OCI-LY7 (cell line): ENCODE data around the gene WWOX. TPM values are rescaled to one million over a fixed set of nuclear protein-coding genes. Genes with fewer than 3 reads are reported as not detected.

ENCODE experiments used
- BruUV-seq: library from RNA; stranded (reverse); fragments of 400-500 nt; replicated peaks from 2 replicates; lab custom pipeline; 2021; lab: Mats Ljungman, UMichigan
- CTCF ChIA-PET: fragments of 300-600 bp; sonication (Branson Sonifier 250); formaldehyde crosslinking; loops from one replicate; lab custom pipeline; 2022; ENCODE audit warnings: antibody characterized with exemption; ENCODE audit not compliant: unreplicated experiment; lab: Charles Lee
- POLR2A ChIA-PET: fragments of 300-600 bp; sonication (Branson Sonifier 250); formaldehyde crosslinking; loops from one replicate; lab custom pipeline; 2022; ENCODE audit warnings: antibody characterized with exemption; lab: Charles Lee
- DNase-seq: peaks from one replicate; pipeline ENCODE4 v3.0.0-alpha.2; 2015; ENCODE audit warnings: low spot score
- H2AFZ ChIP-seq: fragments of 200-600 bp; sonication (generic), shearing (Covaris generic); 2 replicates; pipeline ENCODE4 v1.6.1; 2014; ENCODE audit warnings: mild to moderate bottlenecking, antibody characterized with exemption, low read length, moderate library complexity
- H3K27ac ChIP-seq: fragments of 200-600 bp; sonication (generic); 2 replicates; pipeline ENCODE4 v1.5.1; 2014; ENCODE audit warnings: mixed run types, low read depth, mild to moderate bottlenecking, moderate library complexity, low read length, inconsistent platforms; ENCODE audit not compliant: poor library complexity, severe bottlenecking
- H3K36me3 ChIP-seq: fragments of 200-600 bp; sonication (generic); 2 replicates; pipeline ENCODE4 v1.6.1; 2014; ENCODE audit warnings: mild to moderate bottlenecking, antibody characterized with exemption, low read length, moderate library complexity, mixed read lengths; ENCODE audit not compliant: insufficient read depth
- H3K4me1 ChIP-seq: fragments of 200-600 bp; sonication (generic); 2 replicates; pipeline ENCODE4 v1.5.1; 2014; ENCODE audit warnings: mild to moderate bottlenecking, low read length; ENCODE audit not compliant: insufficient read depth, poor library complexity, severe bottlenecking
- H3K4me2 ChIP-seq: fragments of 200-600 bp; sonication (generic); 2 replicates; pipeline ENCODE4 v1.6.1; 2014; ENCODE audit warnings: mild to moderate bottlenecking, low read length
- H3K4me3 ChIP-seq: fragments of 200-600 bp; sonication (generic); 2 replicates; pipeline ENCODE4 v1.5.1; 2014; ENCODE audit warnings: mild to moderate bottlenecking, low read depth, low read length; ENCODE audit not compliant: poor library complexity, severe bottlenecking
- H3K79me2 ChIP-seq: fragments of 200-600 bp; sonication (generic); 2 replicates; pipeline ENCODE4 v1.6.1; 2016; ENCODE audit warnings: low read depth, mild to moderate bottlenecking, low read length, moderate library complexity, mixed read lengths; ENCODE audit not compliant: insufficient read depth
- H3K9me2 ChIP-seq: fragments of 200-600 bp; sonication (generic); 2 replicates; pipeline ENCODE4 v1.6.1; 2016; ENCODE audit warnings: mild to moderate bottlenecking, low read length, mixed read lengths; ENCODE audit not compliant: insufficient read depth
- H3K9me3 ChIP-seq: fragments of 200-600 bp; sonication (generic); 2 replicates; pipeline ENCODE4 v1.6.1; 2014; ENCODE audit warnings: mild to moderate bottlenecking, mixed run types, low read length, mixed read lengths
- H4K20me1 ChIP-seq: fragments of 200-600 bp; sonication (generic); 2 replicates; pipeline ENCODE4 v1.6.1; 2014; ENCODE audit warnings: mild to moderate bottlenecking, antibody characterized with exemption, low read length, moderate library complexity, mixed read lengths; ENCODE audit not compliant: insufficient read depth
- CTCF ChIP-seq: fragments of 200-600 bp; sonication (generic); conservative IDR thresholded peaks from 2 replicates; pipeline ENCODE4 v1.5.1; 2014; ENCODE audit warnings: mild to moderate bottlenecking, antibody characterized with exemption, low read length, moderate library complexity, mixed read lengths
- EZH2phosphoT487 ChIP-seq: fragments of 200-600 bp; sonication (generic); IDR thresholded peaks from 2 replicates; pipeline ENCODE4 v1.6.1; 2018; ENCODE audit warnings: low read depth, borderline replicate concordance, mild to moderate bottlenecking, mixed run types, antibody characterized with exemption, low read length, moderate library complexity, mixed read lengths
- intact Hi-C: fragments of 100-400 bp; cut with micrococcal nuclease; formaldehyde crosslinking; loops from one replicate; pipeline ENCODE4 v1.10.0; 2022; ENCODE audit not compliant: unreplicated experiment
- total RNA-seq, 2 experiments: library from RNA; depleted of rRNA in 1 of 2; stranded (reverse); fragments of >200 nt in 1 of 2; shearing (Covaris generic) in 1 of 2; gene quantifications; 2 replicates each; pipeline ENCODE4 v1.2.3, GENCODE V29; 2014 to 2022

The WWOX gene
- total RNA-seq, 2 experiments from 2014 or later: 40.2 to 47.6 TPM

- Histone ChIP-seq H3K4me1 (no peaks in the 10 kb centered on the region), H2AFZ (no peak overlapping the region), H3K9me2 (no peaks in the 10 kb centered on the region), H3K79me2 (no peaks in the 10 kb centered on the region), H4K20me1 (no peaks in the 10 kb centered on the region), H3K27ac (no peak overlapping the region), H3K4me3 (no peak overlapping the region), H3K4me2 (no peak overlapping the region), H3K36me3 (no peaks in the 10 kb centered on the region), H3K9me3 (no peaks in the 10 kb centered on the region)
- no peak for DNase-seq
- no TSS peak for BruUV-seq
- ChIA-PET CTCF (interaction anchor here (0.6 kb wide), 1 partner anchor 14 kb away, joined by 6 read pairs; no protein-coding TSS in a partner anchor), POLR2A (interaction anchor here (0.6 kb wide), 2 partner anchors 11 to 401 kb away, joined by 3 to 6 read pairs; no protein-coding TSS in a partner anchor)
- TF ChIP-seq CTCF (no peak), EZH2phosphoT487 (no peak)
- intact Hi-C loops: no loop called here
These were observed 1076.0 kb downstream of the WWOX start for GRCh38 chr16:79175286-79176057.

DNA sequence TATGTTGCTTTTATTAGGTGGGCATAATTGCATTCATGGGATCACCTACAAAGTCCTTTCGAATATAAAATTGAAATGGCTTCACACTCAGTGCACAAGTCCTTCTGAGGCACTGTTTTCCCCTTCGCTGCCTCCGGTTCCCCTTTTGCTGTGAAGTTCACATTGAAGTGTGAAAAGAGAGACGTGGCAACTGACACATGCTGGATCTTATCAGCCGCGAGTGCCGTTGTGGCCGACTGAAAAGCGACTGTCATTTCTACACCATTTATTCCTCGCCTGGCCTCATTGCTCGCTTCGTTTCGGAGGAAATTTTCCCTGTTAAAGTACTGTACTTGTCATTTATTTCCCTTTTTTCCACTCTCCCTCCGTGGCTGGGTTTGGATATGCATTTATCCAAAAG, 1077.6 kb downstream of the WWOX start:
- no peak for TF ChIP-seq CTCF
- no peak for TF ChIP-seq EZH2phosphoT487

GRCh38 chr16:79181419-79181818, 1082.0 kb downstream of the WWOX start:
- Histone ChIP-seq H3K79me2 (no peaks in the 10 kb centered on the region), H3K36me3 (no peaks in the 10 kb centered on the region), H4K20me1 (no peaks in the 10 kb centered on the region), H3K4me3 (no peak overlapping the region), H2AFZ (no peak overlapping the region), H3K4me2 (no peak overlapping the region), H3K9me3 (no peaks in the 10 kb centered on the region), H3K27ac (no peak overlapping the region), H3K9me2 (no peaks in the 10 kb centered on the region), H3K4me1 (no peaks in the 10 kb centered on the region)
- BruUV-seq: no TSS peak
- CTCF ChIA-PET: no interaction called here
- TF ChIP-seq EZH2phosphoT487: no peak
- TF ChIP-seq CTCF: no peak
- intact Hi-C loops: no loop called here
- DNase-seq: no peak
- POLR2A ChIA-PET: no interaction called here

More for the DNA sequence above, 1077.6 kb downstream of the WWOX start:
- Histone ChIP-seq H3K36me3 (no peaks in the 10 kb centered on the region), H4K20me1 (no peaks in the 10 kb centered on the region), H3K79me2 (no peaks in the 10 kb centered on the region), H3K9me2 (no peaks in the 10 kb centered on the region), H3K4me3 (no peak overlapping the region), H3K9me3 (no peaks in the 10 kb centered on the region), H3K27ac (no peak overlapping the region), H3K4me1 (no peaks in the 10 kb centered on the region), H3K4me2 (no peak overlapping the region), H2AFZ (no peak overlapping the region)
- BruUV-seq: no TSS peak
- intact Hi-C loops: no loop called here
- DNase-seq: no peak
- POLR2A ChIA-PET: no interaction called here
- CTCF ChIA-PET: no interaction called here
